ENCODE measurements around the gene UGCG.

- TF ChIP-seq, protein P1, sequence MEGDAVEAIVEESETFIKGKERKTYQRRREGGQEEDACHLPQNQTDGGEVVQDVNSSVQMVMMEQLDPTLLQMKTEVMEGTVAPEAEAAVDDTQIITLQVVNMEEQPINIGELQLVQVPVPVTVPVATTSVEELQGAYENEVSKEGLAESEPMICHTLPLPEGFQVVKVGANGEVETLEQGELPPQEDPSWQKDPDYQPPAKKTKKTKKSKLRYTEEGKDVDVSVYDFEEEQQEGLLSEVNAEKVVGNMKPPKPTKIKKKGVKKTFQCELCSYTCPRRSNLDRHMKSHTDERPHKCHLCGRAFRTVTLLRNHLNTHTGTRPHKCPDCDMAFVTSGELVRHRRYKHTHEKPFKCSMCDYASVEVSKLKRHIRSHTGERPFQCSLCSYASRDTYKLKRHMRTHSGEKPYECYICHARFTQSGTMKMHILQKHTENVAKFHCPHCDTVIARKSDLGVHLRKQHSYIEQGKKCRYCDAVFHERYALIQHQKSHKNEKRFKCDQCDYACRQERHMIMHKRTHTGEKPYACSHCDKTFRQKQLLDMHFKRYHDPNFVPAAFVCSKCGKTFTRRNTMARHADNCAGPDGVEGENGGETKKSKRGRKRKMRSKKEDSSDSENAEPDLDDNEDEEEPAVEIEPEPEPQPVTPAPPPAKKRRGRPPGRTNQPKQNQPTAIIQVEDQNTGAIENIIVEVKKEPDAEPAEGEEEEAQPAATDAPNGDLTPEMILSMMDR (IDR thresholded peaks at IDR 0.05), result no peak
- TF ChIP-seq POLR2A (IDR thresholded peaks at IDR 0.05), result no peak
These were observed 22.1 kb upstream of the UGCG start for GRCh38 chr9:111874500-111874899.

All from thyroid gland (tissue), 4 donors.